Panc1 (cell line): ENCODE measurements around the gene EHD1. TPM values are rescaled to one million over a fixed set of nuclear protein-coding genes. Genes with fewer than 3 reads are reported as not detected.

Experiments used
- ATAC-seq: fragments of 200-7000 bp; cut with Tn5 transposase; 2 replicates; pipeline ENCODE4 v1.9.1; 2020; ENCODE audit warnings: mild to moderate bottlenecking, moderate library complexity
- BruUV-seq: library from RNA; stranded (reverse); fragments of 400-500 nt; replicated peaks from 2 replicates; lab custom pipeline; 2021; lab: Mats Ljungman, UMichigan
- CTCF ChIA-PET: fragments of 300-600 bp; sonication (Branson Sonifier 250); formaldehyde crosslinking; loops from one replicate; lab custom pipeline; 2022; ENCODE audit warnings: antibody characterized with exemption; lab: Charles Lee
- POLR2A ChIA-PET: fragments of 300-600 bp; sonication (Branson Sonifier 250); formaldehyde crosslinking; loops from one replicate; lab custom pipeline; 2022; ENCODE audit warnings: antibody characterized with exemption; lab: Charles Lee
- DNase-seq: peaks from one replicate; pipeline ENCODE4 v3.0.0-alpha.2; 2010; ENCODE audit warnings: low read depth, low spot score
- H3K27ac ChIP-seq: 2 replicates; pipeline ENCODE4 v1.5.1; 2011; ENCODE audit warnings: mild to moderate bottlenecking, low read length, inconsistent platforms
- H3K27me3 ChIP-seq: fragments of 200-500 bp; sonication (Bioruptor generic); 2 replicates; pipeline ENCODE4 v1.6.0; 2014; ENCODE audit warnings: low read length, inconsistent platforms; ENCODE audit not compliant: control insufficient read depth, insufficient read depth
- H3K36me3 ChIP-seq: fragments of 200-500 bp; sonication (Bioruptor generic); 2 replicates; pipeline ENCODE4 v1.5.1; 2014; ENCODE audit warnings: inconsistent platforms, mild to moderate bottlenecking, low read length, moderate library complexity; ENCODE audit not compliant: control insufficient read depth, insufficient read depth
- H3K4me1 ChIP-seq: 2 replicates; pipeline ENCODE4 v1.5.1; 2011; ENCODE audit warnings: inconsistent platforms, mild to moderate bottlenecking, low read length, moderate library complexity; ENCODE audit not compliant: control insufficient read depth, insufficient read depth
- H3K4me3 ChIP-seq, 2 experiments: 2 replicates each; pipeline ENCODE4 v1.5.1; 2011 to 2012; ENCODE audit warnings: low read depth in 2 of 2, low read length in 2 of 2, mild to moderate bottlenecking in 2 of 2, inconsistent platforms in 1 of 2, moderate library complexity in 1 of 2
- H3K9me3 ChIP-seq: fragments of 200-500 bp; sonication (Bioruptor generic); 2 replicates; pipeline ENCODE4 v1.5.1; 2014; ENCODE audit warnings: low read depth, mild to moderate bottlenecking, inconsistent platforms, low read length, moderate library complexity; ENCODE audit not compliant: control insufficient read depth, insufficient read depth
- CTCF ChIP-seq: fragments of 450-650 bp; IDR thresholded peaks from 2 replicates; pipeline ENCODE4 v1.5.1; 2017; ENCODE audit warnings: mild to moderate bottlenecking
- POLR2AphosphoS5 ChIP-seq: IDR thresholded peaks from 2 replicates; pipeline ENCODE4 v1.6.1; 2012; ENCODE audit warnings: mild to moderate bottlenecking, low read depth, low read length, moderate library complexity
- REST ChIP-seq, 2 experiments: IDR thresholded peaks; 2 replicates each; pipeline ENCODE4 v1.6.1; 2011 to 2012; ENCODE audit warnings: low read depth in 2 of 2, control low read depth in 1 of 2, low read length in 1 of 2, mild to moderate bottlenecking in 1 of 2, moderate library complexity in 1 of 2; ENCODE audit not compliant: insufficient read depth in 1 of 2
- SIN3A ChIP-seq: IDR thresholded peaks from 2 replicates; pipeline ENCODE4 v1.6.1; 2012; ENCODE audit warnings: low read depth, mild to moderate bottlenecking, low read length, moderate library complexity, borderline replicate concordance; ENCODE audit not compliant: insufficient read depth
- TCF7L2 ChIP-seq: IDR thresholded peaks from 2 replicates; pipeline ENCODE4 v1.6.1; 2011; ENCODE audit warnings: mild to moderate bottlenecking, low read depth, low read length, inconsistent platforms
- in situ Hi-C: cut with HindIII; loops from 2 replicates; pipeline ENCODE4 v1.10.0; 2016; ENCODE audit warnings: low sequenced_read_pairs, low pct_unique_long_range_greater_than_20kb
- intact Hi-C: fragments of 100-400 bp; cut with micrococcal nuclease; formaldehyde crosslinking; loops from one replicate; pipeline ENCODE4 v1.10.0; 2022; ENCODE audit not compliant: unreplicated experiment
- total RNA-seq: library from RNA; stranded (reverse); gene quantifications from one replicate; pipeline ENCODE4 v1.2.1, GENCODE V29; 2021; ENCODE audit not compliant: unreplicated experiment

EHD1 gene
- total RNA-seq, 1 experiment from 2014 or later = 186 TPM

DNA sequence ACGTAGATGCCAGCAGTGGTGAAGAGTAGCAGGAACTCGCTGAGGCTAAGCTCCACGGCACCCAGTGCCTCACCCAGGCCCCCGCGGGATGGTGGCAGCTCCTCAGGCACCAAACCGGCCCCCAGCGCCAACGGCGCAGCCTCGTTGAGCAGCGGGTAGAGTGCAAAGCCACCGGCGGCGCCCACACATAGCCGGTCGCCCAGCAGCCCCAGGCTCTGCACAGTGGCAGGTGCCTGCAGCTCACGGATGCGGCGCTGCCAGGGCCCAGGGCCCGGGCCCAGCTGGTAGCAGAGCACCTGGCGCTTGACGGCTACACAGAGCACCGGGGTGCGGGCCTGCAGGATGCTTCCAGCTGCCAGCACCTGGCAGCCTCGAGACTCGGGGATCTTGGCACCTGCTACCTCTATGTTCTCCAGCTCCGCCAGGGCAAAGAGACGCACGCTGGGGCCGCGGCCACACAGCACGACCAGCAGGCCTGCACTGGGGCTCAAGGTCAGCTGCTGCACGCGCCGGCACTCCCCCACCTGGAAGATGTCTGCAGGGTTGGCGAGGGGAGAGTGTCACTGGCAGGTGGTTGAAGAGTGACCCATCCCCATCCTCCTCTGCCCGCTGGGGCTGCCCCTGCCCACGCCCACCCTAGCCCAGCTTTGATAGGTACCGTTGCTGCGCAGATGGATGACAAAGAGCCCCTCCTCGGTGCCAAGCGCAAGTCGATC is 48.7 kb downstream of the EHD1 start:
- peaks cover 1% of the 10 kb centered on the region; the same call in 1 of the 2 replicates for H3K4me1 ChIP-seq
- in situ Hi-C loops (no loop called here), intact Hi-C loops (no loop called here)
- H3K27me3 ChIP-seq = no peaks in the 10 kb centered on the region
- no peaks in the 10 kb centered on the region for H3K36me3 ChIP-seq
- TF ChIP-seq CTCF (no peak), TCF7L2 (no peak), SIN3A (no peak), POLR2AphosphoS5 (no peak), REST (IDR thresholded peaks at IDR 0.05; ENCODE audit: insufficient read depth in 1 of 2, low read depth in 2 of 2, low read length in 1 of 2) (no peak)
- ChIA-PET CTCF (interaction anchor here (0.6 kb wide), 1 partner anchor 289 kb away, joined by 4 read pairs; no protein-coding TSS in a partner anchor), POLR2A (no interaction called here)
- H3K27ac ChIP-seq = no peak overlapping the region
- H3K4me3 ChIP-seq = no peak overlapping the region
- DNase-seq (no peak), ATAC-seq (no peak)
- no peaks in the 10 kb centered on the region for H3K9me3 ChIP-seq
- no TSS peak for BruUV-seq

GRCh38 chr11:64827451-64827839 is 51.0 kb downstream of the EHD1 start:
- no peaks in the 10 kb centered on the region for H3K4me1 ChIP-seq
- intact Hi-C loops = no loop called here
- no peak overlapping the region for H3K4me3 ChIP-seq
- in situ Hi-C loops = no loop called here
- no peaks in the 10 kb centered on the region for H3K27me3 ChIP-seq
- CTCF ChIA-PET = no interaction called here
- TF ChIP-seq CTCF (no peak), REST (IDR thresholded peaks at IDR 0.05; ENCODE audit: insufficient read depth in 1 of 2, low read depth in 2 of 2, low read length in 1 of 2) (no peak), POLR2AphosphoS5 (no peak), SIN3A (no peak)
- no peaks in the 10 kb centered on the region for H3K9me3 ChIP-seq
- H3K27ac ChIP-seq = no peak overlapping the region
- no peak for DNase-seq
- POLR2A ChIA-PET = interaction anchor here (0.8 kb wide), 1 partner anchor 35 kb away, joined by 3 read pairs; no protein-coding TSS in a partner anchor
- no peaks in the 10 kb centered on the region for H3K36me3 ChIP-seq
- no peak for ATAC-seq
- BruUV-seq = no TSS peak
